ENCODE results near the gene ALDH1A1.

The ALDH1A1 gene

GRCh38 chr9:72954431-72955125, 1.7 kb upstream of the ALDH1A1 start:
- TF ChIP-seq, protein P1, sequence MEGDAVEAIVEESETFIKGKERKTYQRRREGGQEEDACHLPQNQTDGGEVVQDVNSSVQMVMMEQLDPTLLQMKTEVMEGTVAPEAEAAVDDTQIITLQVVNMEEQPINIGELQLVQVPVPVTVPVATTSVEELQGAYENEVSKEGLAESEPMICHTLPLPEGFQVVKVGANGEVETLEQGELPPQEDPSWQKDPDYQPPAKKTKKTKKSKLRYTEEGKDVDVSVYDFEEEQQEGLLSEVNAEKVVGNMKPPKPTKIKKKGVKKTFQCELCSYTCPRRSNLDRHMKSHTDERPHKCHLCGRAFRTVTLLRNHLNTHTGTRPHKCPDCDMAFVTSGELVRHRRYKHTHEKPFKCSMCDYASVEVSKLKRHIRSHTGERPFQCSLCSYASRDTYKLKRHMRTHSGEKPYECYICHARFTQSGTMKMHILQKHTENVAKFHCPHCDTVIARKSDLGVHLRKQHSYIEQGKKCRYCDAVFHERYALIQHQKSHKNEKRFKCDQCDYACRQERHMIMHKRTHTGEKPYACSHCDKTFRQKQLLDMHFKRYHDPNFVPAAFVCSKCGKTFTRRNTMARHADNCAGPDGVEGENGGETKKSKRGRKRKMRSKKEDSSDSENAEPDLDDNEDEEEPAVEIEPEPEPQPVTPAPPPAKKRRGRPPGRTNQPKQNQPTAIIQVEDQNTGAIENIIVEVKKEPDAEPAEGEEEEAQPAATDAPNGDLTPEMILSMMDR (IDR thresholded peaks at IDR 0.05) = no peak

- TF ChIP-seq, protein P1 (IDR thresholded peaks at IDR 0.05) = no peak
Observed at GRCh38 chr9:72952381-72952690, 517 bp downstream of the ALDH1A1 start.

GRCh38 chr9:72951520-72952380, 1.1 kb downstream of the ALDH1A1 start:
- TF ChIP-seq, protein P1 (IDR thresholded peaks at IDR 0.05) = no peak

DNA sequence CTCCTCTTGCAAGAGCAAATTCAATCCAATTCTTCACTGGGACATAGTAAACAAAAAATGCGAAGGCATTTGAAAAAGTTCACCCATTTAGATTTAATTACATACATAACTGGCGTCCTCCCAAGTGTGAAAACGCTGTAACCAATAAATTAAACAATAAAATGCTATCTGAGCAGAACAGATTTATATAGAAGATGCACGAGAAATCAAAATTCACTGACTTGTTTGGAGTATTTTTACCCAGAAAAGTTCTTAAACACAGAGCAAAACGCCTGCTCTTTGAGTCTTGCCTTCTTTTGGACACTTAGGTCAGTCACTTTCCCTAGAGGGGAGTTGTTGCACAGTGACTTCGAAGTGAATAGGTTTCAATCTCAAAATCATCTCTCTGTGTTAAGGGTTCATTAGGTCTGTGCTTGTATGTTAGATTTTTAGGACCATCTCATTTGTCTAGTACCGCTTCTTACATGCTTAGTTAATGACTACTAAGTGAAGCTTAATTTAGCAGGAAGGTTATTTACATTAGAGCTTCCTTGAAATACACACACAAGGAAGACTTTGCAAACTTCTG, 1.9 kb downstream of the ALDH1A1 start:
- TF ChIP-seq, protein P1 (IDR thresholded peaks at IDR 0.05) = no peak

DNA sequence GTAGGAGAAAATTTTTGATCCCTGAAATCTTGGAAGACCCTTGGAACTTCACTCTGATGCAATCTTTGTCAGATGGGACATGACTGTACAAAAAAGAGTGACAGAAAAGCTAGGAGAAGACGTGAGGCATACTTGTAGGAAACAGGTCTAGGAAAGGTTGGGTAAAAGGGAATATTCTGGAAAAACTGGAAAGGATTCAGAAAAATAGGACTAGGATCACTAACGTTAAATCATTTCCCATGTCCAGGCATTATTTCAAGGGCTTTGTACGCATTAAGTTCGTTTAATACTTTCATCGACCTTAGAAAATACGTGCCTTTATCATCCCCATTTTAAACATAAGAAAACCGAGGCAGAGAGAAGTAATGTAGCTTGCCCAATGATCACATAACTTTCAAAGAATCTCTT, 2.9 kb downstream of the ALDH1A1 start:
- TF ChIP-seq, protein P1 (IDR thresholded peaks at IDR 0.05) = no peak

GRCh38 chr9:72949244-72949582, 3.6 kb downstream of the ALDH1A1 start:
- TF ChIP-seq, protein P1 (IDR thresholded peaks at IDR 0.05) = no peak

GRCh38 chr9:72948575-72949243, 4.1 kb downstream of the ALDH1A1 start:
- TF ChIP-seq, protein P1 (IDR thresholded peaks at IDR 0.05) = no peak

Measured in LNCAP (cell line).